Activated gamma-delta T cell treated with Interleukin-2 at 50 U/mL for 16 hours (primary cell): Measurements from ENCODE around the gene CALHM4.

ENCODE experiments used
- DNase-seq: peaks from one replicate; pipeline ENCODE4 v3.0.0-alpha.2; 2020

Gene CALHM4

GRCh38 chr6:116542426-116542825, 11.1 kb upstream of the CALHM4 start:
- DNase-seq: no peak

- DNase-seq: no peak
These were observed 10.4 kb upstream of the CALHM4 start for GRCh38 chr6:116543149-116543548.

GRCh38 chr6:116545651-116546050, 7.9 kb upstream of the CALHM4 start, which contains the start of gene TRAPPC3L:
TRAPPC3L (minus strand) TSS chr6:116545684; CDS start chr6:116545514, 170 bp downstream.
- DNase-seq: no peak

- DNase-seq: no peak
These were observed 6.2 kb upstream of the CALHM4 start for GRCh38 chr6:116547358-116547757.

GRCh38 chr6:116550796-116551195, 2.8 kb upstream of the CALHM4 start:
- no peak for DNase-seq

GRCh38 chr6:116556065-116556464, 2.5 kb downstream of the CALHM4 start:
- DNase-seq: no peak

- no peak for DNase-seq
These were observed 3.4 kb downstream of the CALHM4 start for GRCh38 chr6:116556814-116557415.

GRCh38 chr6:116557893-116558292, 4.3 kb downstream of the CALHM4 start:
- DNase-seq: no peak

GRCh38 chr6:116560130-116560529, 6.6 kb downstream of the CALHM4 start:
- no peak for DNase-seq

GRCh38 chr6:116561377-116562018, 7.9 kb downstream of the CALHM4 start:
- DNase-seq: peak; percentile 65

GRCh38 chr6:116562019-116562403, 8.5 kb downstream of the CALHM4 start:
- no peak for DNase-seq

- no peak for DNase-seq
These were observed 9.1 kb downstream of the CALHM4 start for GRCh38 chr6:116562614-116563013.

- no peak for DNase-seq
These were observed 10.3 kb downstream of the CALHM4 start for GRCh38 chr6:116563830-116564229.

- DNase-seq: no peak
These were observed 10.8 kb downstream of the CALHM4 start for GRCh38 chr6:116564311-116564710.

- no peak for DNase-seq
These were observed 11.6 kb downstream of the CALHM4 start for GRCh38 chr6:116564921-116565872.

- no peak for DNase-seq
These were observed 14.6 kb downstream of the CALHM4 start for GRCh38 chr6:116568111-116568510.

GRCh38 chr6:116568821-116569755, 15.5 kb downstream of the CALHM4 start:
- DNase-seq: no peak

- peak; percentile 98 for DNase-seq
These were observed 17.5 kb downstream of the CALHM4 start, which contains the start of gene RWDD1 for GRCh38 chr6:116570856-116571682. RWDD1 (plus strand) TSS chr6:116571504; CDS start chr6:116571583, 79 bp downstream.

GRCh38 chr6:116571683-116572000, 18.1 kb downstream of the CALHM4 start:
- DNase-seq: no peak

GRCh38 chr6:116572162-116572561, 18.6 kb downstream of the CALHM4 start:
- DNase-seq: no peak

- DNase-seq: no peak
These were observed 21.7 kb downstream of the CALHM4 start for GRCh38 chr6:116575227-116575626.

GRCh38 chr6:116577486-116577885, 23.9 kb downstream of the CALHM4 start:
- no peak for DNase-seq
